Loucy (cell line): ENCODE measurements around the gene AKR7A2.

Source experiments
- H2AFZ ChIP-seq: fragments of 200-600 bp; sonication (generic); 2 replicates; pipeline ENCODE4 v1.6.0; 2016; ENCODE audit warnings: antibody characterized with exemption, mild to moderate bottlenecking, low read length, moderate library complexity
- H3F3A ChIP-seq: fragments of 200-600 bp; 2 replicates; pipeline ENCODE4 v1.6.0; 2016; ENCODE audit warnings: antibody characterized with exemption, low read depth, mild to moderate bottlenecking
- H3K27me3 ChIP-seq: fragments of 200-600 bp; sonication (generic); 2 replicates; pipeline ENCODE4 v1.6.1; 2014; ENCODE audit warnings: low read length, mild to moderate bottlenecking; ENCODE audit not compliant: insufficient read depth, poor library complexity, severe bottlenecking
- H3K36me3 ChIP-seq: fragments of 200-600 bp; sonication (generic); 2 replicates; pipeline ENCODE4 v1.6.1; 2016; ENCODE audit warnings: low read length; ENCODE audit not compliant: insufficient read depth
- H3K4me1 ChIP-seq: fragments of 200-600 bp; sonication (generic); 2 replicates; pipeline ENCODE4 v1.5.1; 2014; ENCODE audit warnings: low read length, mild to moderate bottlenecking; ENCODE audit not compliant: insufficient read depth, poor library complexity, severe bottlenecking
- H3K4me2 ChIP-seq: fragments of 200-600 bp; sonication (generic); 2 replicates; pipeline ENCODE4 v1.6.0; 2014; ENCODE audit warnings: antibody characterized with exemption, low read length, low read depth, mild to moderate bottlenecking; ENCODE audit not compliant: poor library complexity, severe bottlenecking
- H3K4me3 ChIP-seq: fragments of 200-600 bp; sonication (generic); 2 replicates; pipeline ENCODE4 v1.5.1; 2014; ENCODE audit warnings: low read length, mild to moderate bottlenecking, mixed read lengths; ENCODE audit not compliant: poor library complexity, severe bottlenecking
- H3K79me2 ChIP-seq: fragments of 200-600 bp; sonication (generic); 2 replicates; pipeline ENCODE4 v1.6.1; 2014; ENCODE audit warnings: low read length; ENCODE audit not compliant: insufficient read depth
- H3K9ac ChIP-seq: fragments of 200-600 bp; sonication (generic); 2 replicates; pipeline ENCODE4 v1.6.0; 2014; ENCODE audit warnings: mild to moderate bottlenecking, low read depth, low read length, moderate library complexity; ENCODE audit not compliant: poor library complexity, severe bottlenecking
- H3K9me2 ChIP-seq: fragments of 200-600 bp; sonication (generic); replicated peaks from 2 replicates; pipeline ENCODE4 v1.6.1; 2016; ENCODE audit warnings: low read depth, low read length, mixed read lengths
- H3K9me3 ChIP-seq: fragments of 200-600 bp; sonication (generic); 2 replicates; pipeline ENCODE4 v1.6.1; 2014; ENCODE audit warnings: mild to moderate bottlenecking, antibody characterized with exemption, low read length, low read depth; ENCODE audit not compliant: insufficient read depth
- H4K20me1 ChIP-seq: fragments of 200-600 bp; sonication (generic); 2 replicates; pipeline ENCODE4 v1.6.0; 2014; ENCODE audit warnings: antibody characterized with exemption, low read length, mild to moderate bottlenecking; ENCODE audit not compliant: insufficient read depth, poor library complexity, severe bottlenecking
- CTCF ChIP-seq: fragments of 200-600 bp; sonication (generic); conservative IDR thresholded peaks from 2 replicates; pipeline ENCODE4 v1.5.1; 2014; ENCODE audit warnings: mild to moderate bottlenecking, antibody characterized with exemption, low read length
- EZH2phosphoT487 ChIP-seq: fragments of 200-600 bp; IDR thresholded peaks from 2 replicates; pipeline ENCODE4 v1.6.1; 2018; ENCODE audit warnings: antibody characterized with exemption, mild to moderate bottlenecking, moderate library complexity, borderline replicate concordance

The AKR7A2 gene

GRCh38 chr1:19329188-19329587, 17.2 kb upstream of the AKR7A2 start:
- Histone ChIP-seq H3K27me3 (no peaks in the 10 kb centered on the region), H3K9me3 (no peaks in the 10 kb centered on the region), H3K9me2 (no peaks in the 10 kb centered on the region), H3F3A (no peaks in the 10 kb centered on the region), H3K36me3 (no peaks in the 10 kb centered on the region; the same call in 1 of the 2 replicates), H3K4me2 (no peak overlapping the region), H3K79me2 (no peaks in the 10 kb centered on the region), H3K4me1 (no peaks in the 10 kb centered on the region), H2AFZ (no peak overlapping the region), H3K9ac (no peak overlapping the region), H4K20me1 (no peaks in the 10 kb centered on the region), H3K4me3 (no peak overlapping the region)
- TF ChIP-seq CTCF (no peak), EZH2phosphoT487 (no peak)

- Histone ChIP-seq H3K36me3 (no peaks in the 10 kb centered on the region; the same call in 1 of the 2 replicates), H3K4me3 (no peak overlapping the region), H3K4me2 (no peak overlapping the region), H3K9me3 (no peaks in the 10 kb centered on the region), H4K20me1 (no peaks in the 10 kb centered on the region), H3K9ac (no peak overlapping the region), H3K79me2 (no peaks in the 10 kb centered on the region), H3K27me3 (no peaks in the 10 kb centered on the region), H2AFZ (no peak overlapping the region), H3K4me1 (no peaks in the 10 kb centered on the region), H3K9me2 (no peaks in the 10 kb centered on the region), H3F3A (no peaks in the 10 kb centered on the region)
- TF ChIP-seq EZH2phosphoT487 (no peak), CTCF (no peak)
These were observed 16.5 kb upstream of the AKR7A2 start for GRCh38 chr1:19328486-19328885.

- H4K20me1 ChIP-seq: no peaks in the 10 kb centered on the region
- H3K36me3 ChIP-seq: no peaks in the 10 kb centered on the region; the same call in 1 of the 2 replicates
These were observed 15.8 kb upstream of the AKR7A2 start for GRCh38 chr1:19327736-19328135.

More at GRCh38 chr1:19327736-19328135, 15.8 kb upstream of the AKR7A2 start:
- H3K4me2 ChIP-seq: no peak overlapping the region
- no peak for TF ChIP-seq EZH2phosphoT487
- TF ChIP-seq CTCF: no peak
- H3F3A ChIP-seq: no peaks in the 10 kb centered on the region
- H2AFZ ChIP-seq: no peak overlapping the region
- no peak overlapping the region for H3K4me3 ChIP-seq
- no peaks in the 10 kb centered on the region for H3K79me2 ChIP-seq
- no peaks in the 10 kb centered on the region for H3K9me2 ChIP-seq
- no peaks in the 10 kb centered on the region for H3K27me3 ChIP-seq
- H3K4me1 ChIP-seq: no peaks in the 10 kb centered on the region
- no peak overlapping the region for H3K9ac ChIP-seq
- H3K9me3 ChIP-seq: no peaks in the 10 kb centered on the region
